Astrocyte of the spinal cord (primary cell): ENCODE measurements around the gene CLASP1.

Experiments used
- DNase-seq: peaks from one replicate; pipeline ENCODE4 v3.0.0; 2011; ENCODE audit warnings: low read depth, low spot score
- H3K4me3 ChIP-seq: 2 replicates; pipeline ENCODE4 v1.5.1; 2011; ENCODE audit warnings: low read depth, mild to moderate bottlenecking, low read length, moderate library complexity
- in situ Hi-C: cut with HindIII; loops from 2 replicates; pipeline ENCODE4 v1.10.0; 2017; ENCODE audit warnings: low sequenced_read_pairs
- TF ChIP-seq, protein P1 (sequence below): IDR thresholded peaks from 2 replicates; pipeline ENCODE4 v1.5.1; 2012; ENCODE audit warnings: low read depth, mild to moderate bottlenecking, low read length, inconsistent platforms

The CLASP1 gene

DNA sequence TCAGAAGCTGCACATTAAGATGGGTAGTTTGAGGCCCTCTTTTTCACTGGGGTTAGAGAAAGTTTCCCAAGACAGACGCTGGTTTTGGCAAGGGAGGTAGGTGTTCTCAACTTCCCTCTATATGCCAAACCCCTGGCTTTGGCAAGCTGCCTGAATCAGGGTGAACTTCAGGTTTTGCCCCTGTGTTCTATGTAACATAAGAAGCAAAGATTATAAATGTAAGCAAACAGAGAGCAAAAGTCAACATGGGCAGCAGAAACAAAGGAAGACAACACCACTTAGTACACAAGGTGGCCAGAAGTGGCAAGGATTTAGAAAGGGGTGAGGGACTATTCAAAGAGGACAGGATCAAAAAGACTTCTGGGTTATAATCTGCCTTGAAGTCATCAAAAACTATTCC, 293.8 kb downstream of the CLASP1 start:
- H3K4me3 ChIP-seq = no peak overlapping the region
- TF ChIP-seq, protein P1, sequence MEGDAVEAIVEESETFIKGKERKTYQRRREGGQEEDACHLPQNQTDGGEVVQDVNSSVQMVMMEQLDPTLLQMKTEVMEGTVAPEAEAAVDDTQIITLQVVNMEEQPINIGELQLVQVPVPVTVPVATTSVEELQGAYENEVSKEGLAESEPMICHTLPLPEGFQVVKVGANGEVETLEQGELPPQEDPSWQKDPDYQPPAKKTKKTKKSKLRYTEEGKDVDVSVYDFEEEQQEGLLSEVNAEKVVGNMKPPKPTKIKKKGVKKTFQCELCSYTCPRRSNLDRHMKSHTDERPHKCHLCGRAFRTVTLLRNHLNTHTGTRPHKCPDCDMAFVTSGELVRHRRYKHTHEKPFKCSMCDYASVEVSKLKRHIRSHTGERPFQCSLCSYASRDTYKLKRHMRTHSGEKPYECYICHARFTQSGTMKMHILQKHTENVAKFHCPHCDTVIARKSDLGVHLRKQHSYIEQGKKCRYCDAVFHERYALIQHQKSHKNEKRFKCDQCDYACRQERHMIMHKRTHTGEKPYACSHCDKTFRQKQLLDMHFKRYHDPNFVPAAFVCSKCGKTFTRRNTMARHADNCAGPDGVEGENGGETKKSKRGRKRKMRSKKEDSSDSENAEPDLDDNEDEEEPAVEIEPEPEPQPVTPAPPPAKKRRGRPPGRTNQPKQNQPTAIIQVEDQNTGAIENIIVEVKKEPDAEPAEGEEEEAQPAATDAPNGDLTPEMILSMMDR = no peak
- no peak for DNase-seq
- in situ Hi-C loops = no loop called here

DNA sequence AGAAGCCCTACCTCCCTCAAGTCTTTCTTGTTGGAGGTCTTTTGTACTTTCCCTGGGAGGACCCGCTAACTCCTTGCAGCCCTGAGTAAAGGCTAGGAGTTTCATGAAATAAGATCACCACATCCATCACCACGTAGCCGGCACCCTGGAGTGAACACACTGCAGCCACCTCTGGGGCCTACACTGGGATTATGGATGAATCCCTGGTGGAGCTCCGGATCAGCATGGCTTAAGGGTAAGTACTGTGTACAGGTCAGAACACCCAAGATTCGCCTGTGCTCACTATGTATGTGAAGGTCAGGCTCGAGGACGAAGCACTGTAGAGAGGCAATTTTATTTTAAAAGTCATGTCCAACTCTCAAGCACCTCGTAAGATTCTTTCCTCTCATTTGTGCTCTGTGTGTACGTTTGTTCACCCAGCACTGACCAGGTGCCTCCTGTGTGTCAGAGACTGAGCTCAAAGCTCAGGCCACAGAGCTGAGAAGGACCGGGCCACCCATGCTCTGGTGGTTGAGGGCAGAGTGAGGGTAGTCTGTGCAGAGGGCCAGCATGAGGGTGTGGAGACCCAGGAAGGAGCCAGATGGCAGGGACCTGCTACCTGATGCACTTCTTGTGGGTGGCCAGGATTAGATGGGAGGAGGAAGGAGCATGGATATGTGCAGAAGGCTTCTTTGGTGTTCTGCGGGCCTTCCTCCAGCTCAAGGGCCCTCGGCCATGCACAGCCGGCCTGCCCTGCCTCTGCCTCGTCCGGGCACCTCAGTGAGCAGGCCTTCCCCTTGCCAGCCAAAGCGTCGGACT, 297.5 kb downstream of the CLASP1 start:
- TF ChIP-seq, protein P1 = no peak
- in situ Hi-C loops = no loop called here
- DNase-seq = no peak
- no peak overlapping the region for H3K4me3 ChIP-seq

DNA sequence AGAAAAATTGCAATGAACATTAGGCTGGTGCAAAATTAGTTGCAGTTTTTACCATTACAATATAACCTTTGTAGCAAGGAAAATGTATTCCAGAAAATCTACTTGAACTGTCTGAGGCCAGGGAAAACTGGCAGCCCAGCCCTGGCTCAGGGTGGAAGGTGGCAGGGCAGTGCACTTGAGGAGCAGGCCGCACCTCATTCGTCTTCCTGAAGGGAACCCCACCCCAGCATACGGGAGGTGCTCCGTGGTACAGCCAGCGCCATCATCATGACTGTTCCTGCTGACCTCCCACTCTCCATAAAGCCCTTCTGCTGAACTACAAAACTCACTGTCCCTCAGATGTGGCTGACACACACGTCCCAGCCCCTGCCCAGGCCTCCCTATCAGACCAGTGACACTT, 298.4 kb downstream of the CLASP1 start:
- H3K4me3 ChIP-seq = no peak overlapping the region
- in situ Hi-C loops = no loop called here
- TF ChIP-seq, protein P1 = no peak

DNA sequence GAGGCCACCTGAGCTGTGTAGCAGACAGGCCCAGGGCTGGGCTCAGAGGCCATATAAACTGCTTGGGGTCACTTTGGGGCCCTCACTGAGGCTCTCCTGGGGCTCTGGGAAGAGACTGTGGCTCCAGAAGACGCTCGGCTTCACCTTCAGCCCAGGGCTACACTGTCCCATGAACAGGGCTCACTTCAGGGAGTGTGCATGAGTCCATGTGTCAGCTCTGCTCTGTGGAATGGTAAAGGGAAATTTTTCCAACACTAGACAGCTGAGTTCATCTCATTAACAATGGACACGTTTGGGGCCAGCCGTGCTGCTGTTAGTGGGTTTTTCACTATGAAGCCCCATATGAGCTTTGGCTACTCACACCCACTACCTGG, 298.9 kb downstream of the CLASP1 start:
- DNase-seq = no peak
- TF ChIP-seq, protein P1 = no peak
- in situ Hi-C loops = no loop called here
- H3K4me3 ChIP-seq = no peak overlapping the region

More for the DNA sequence above, 298.4 kb downstream of the CLASP1 start:
- DNase-seq = no peak

DNA sequence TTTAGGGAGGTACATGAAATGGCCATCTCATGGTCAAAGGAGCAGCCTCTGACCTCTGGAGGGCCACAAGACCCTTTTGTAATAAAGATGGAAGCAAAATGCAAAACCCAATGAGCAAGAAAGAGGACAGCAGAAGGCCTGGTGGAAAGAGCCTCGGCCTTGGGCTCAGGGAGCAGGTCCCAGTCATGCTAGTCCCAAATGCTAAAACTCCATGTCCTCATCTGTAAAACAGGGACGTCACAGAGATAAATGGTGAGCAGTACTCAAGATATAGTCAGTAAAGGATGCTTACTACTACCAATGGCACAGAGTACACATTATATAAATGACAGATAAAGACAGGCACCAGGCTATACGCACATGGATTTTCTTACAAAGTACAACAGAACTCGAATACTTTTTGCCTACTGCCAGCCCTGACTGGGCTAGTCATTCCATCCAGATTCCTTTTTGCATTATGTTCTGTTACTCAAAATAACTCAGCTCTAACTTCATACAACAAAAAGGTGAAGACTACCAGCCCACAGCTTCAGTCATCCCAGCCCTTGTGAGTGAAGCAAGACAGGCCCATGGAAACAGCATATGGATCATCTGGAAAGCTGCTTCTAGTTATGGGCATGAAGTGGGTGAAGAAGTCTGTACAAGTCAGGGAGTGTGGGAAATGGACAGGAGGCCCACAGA, 299.4 kb downstream of the CLASP1 start:
- in situ Hi-C loops = no loop called here
- TF ChIP-seq, protein P1 = no peak
- DNase-seq = no peak
- no peak overlapping the region for H3K4me3 ChIP-seq

DNA sequence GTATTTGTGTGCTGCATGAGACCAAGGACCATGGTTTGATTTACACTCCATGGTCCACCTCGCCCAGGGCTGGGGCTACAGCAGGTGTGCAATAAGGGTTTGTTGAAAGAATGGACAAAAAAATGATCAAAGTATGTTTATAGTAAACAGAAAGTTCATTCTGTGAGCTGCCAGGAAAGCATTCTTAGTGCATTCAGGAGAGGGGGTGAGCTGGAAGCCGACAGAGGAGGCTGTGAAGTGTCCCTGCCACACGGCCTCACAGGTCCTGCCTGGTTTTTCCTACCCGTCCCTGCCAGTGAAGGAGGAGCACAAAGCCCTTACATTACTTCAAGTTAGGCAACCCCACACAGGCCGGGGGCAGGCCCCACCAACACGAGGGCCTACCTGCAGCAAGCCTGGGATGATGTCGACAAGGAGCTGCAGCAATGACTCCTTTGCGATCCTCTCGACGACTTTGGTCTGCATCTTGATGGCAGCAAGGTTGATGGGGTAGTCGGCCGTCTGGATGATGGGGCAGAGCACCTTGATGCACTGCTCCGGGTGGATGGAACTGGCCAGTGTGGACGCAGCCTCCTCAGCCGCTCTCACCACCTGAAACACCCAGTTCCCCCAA, 301.0 kb downstream of the CLASP1 start:
- DNase-seq = no peak
- TF ChIP-seq, protein P1 = no peak
- H3K4me3 ChIP-seq = no peak overlapping the region
- in situ Hi-C loops = no loop called here
